Activated CD4-positive, CD25-positive, alpha-beta regulatory T cell treated with anti-CD3 and anti-CD28 coated beads, Interleukin-2, amount 50 U/mL, for 24 hours (primary cell): ENCODE results near the gene VWA8.

Experiments
- ATAC-seq, 2 donors: fragments of 150-1000 bp; cut with Tn5 transposase; one replicate each; pipeline ENCODE4 v1.10.0; 2021; ENCODE audit warnings: mild to moderate bottlenecking in 1 of 2, moderate library complexity in 1 of 2

Gene VWA8

GRCh38 chr13:41960637-41961465, at the start of gene VWA8:
TSS of gene VWA8 (minus strand) at chr13:41961109. CDS start at chr13:41961015, 94 bp downstream.
- peak; percentile 95 to 98 for ATAC-seq

DNA sequence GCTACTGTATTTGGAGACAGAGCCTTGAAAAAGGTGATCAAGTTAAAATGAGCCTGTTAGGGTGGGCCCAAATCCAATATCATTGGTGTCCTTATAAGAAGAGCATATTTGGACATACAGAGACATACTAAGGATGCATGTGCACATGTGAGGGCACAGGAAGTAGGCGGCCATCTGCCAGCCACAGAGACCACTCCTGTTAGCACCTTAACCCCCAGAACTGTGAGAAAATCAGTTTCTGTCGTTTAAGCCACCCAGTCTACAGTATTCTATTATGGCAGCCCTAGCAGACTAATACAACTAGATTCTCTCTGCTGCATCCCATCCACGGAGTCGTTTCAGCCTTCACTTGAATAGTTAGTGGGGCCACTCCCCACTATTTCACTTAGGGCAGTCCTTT, 48.1 kb upstream of the VWA8 start:
- ATAC-seq: no peak

- ATAC-seq: no peak
Observed at GRCh38 chr13:42007844-42008243, 46.9 kb upstream of the VWA8 start.

DNA sequence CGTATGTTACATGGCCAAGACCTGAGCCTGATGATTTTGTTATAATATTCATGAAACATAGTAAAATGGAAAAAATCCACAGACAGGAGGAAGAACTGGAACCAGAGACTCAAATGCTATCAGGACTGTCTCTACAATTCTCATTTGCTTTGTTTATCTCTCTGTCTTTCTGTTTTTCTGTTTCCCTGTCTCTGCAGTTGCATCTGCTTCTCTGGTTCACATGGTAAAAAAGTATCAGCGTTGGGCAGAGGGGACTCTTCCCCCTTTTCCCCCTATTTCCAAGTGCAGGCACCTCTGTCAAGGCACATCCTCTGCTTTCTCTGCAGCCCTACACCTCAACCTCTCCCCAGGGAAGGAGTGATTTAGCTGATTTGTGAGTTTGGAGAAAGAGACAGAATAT, 41.2 kb upstream of the VWA8 start:
- no peak for ATAC-seq

GRCh38 chr13:42001580-42001979, 40.7 kb upstream of the VWA8 start:
- ATAC-seq: no peak

- ATAC-seq: no peak
Observed at GRCh38 chr13:42000846-42001245, 39.9 kb upstream of the VWA8 start.

DNA sequence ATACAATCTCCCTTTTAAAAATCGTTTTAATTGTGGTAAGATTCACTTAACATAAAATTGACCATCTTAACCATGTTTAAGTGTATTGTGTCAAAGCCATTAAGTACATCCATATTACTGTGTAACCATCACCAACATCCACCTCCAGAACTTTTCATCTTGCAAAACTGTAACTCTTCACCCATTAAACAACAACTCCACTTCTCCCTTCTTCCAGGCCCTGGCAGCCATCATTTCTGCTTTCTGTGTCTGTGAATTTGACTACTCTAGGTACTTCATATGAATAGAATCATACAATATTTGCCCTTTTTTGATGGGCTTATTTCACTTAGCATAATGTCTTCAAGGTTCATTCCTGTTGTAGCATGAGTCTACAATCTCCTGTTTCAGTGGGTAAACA, 36.5 kb upstream of the VWA8 start:
- ATAC-seq: no peak

DNA sequence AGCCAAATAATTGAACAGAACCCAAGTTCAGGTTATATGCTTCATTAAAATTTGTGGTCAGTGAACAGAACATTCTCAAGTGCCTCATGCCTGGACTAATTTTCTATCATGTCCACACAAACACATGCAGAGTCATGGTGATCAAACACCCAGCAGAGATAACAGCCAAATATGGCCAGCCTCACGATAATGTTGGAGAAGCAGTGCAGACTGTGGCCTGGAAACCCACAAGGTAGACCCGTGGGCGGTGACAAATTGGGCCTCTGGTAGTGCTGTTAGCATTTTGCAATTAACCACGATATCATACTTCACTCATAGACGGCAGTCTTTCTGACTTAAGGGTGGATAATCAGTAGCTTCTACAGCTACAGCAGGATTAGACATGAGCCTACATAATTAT, 35.0 kb upstream of the VWA8 start:
- ATAC-seq: peak in 1 of 2 donors; percentile 38

DNA sequence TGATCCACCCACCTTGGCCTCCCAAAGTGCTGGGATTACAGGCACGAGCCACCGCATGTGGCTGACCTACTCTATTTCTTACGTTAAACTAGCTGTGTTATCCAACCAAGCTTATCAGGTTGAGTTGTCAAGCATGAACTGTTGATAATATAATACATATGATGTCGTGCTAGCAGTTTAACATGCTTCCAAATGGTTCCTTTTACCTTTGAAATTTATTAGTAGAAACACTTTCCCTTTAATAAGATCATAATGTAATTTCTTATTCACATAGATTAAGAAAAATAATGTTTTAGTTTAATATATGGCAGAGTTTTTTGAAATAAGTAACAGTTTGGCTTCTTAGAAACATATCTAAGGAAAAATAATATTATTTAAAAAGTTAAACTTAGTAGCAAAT, 34.4 kb upstream of the VWA8 start:
- no peak for ATAC-seq

DNA sequence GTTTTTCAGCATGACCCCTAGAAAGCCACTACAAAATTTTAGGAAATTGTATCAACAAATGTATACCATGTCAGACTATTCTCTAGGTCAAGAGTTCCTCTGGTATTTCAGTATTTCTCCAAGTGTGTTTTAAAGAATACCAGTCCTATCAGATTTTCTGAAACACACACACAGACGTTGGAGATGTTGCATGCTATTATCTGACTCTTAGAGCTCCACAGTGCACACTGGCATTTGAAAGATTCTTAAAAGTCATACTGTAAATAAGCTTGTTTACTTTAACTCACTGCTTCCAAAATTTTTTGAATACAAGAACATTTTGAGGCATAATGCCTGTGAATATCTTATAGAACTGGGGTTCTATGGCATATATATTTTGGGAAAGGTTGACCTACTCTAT, 33.8 kb upstream of the VWA8 start:
- ATAC-seq: no peak

DNA sequence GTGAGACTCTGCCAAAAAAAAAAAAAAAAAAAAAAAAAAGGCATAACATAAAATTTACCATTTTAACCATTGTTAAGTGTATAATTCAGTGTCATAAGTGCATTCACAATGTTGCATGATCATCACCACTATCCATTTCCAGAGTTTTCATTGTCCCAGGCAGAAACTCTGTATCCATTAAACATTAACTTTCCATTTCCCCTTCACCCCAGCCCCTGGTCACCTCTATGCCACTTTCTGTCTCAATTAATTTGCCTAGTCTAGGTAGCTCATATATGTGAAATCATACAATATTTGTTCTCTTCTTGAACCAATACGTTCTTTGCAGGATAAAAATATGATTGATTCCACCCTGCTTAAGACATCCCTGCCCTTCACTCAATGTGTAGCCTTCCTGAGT, 31.0 kb upstream of the VWA8 start:
- no peak for ATAC-seq

GRCh38 chr13:41988244-41988643, 27.3 kb upstream of the VWA8 start:
- ATAC-seq: no peak

DNA sequence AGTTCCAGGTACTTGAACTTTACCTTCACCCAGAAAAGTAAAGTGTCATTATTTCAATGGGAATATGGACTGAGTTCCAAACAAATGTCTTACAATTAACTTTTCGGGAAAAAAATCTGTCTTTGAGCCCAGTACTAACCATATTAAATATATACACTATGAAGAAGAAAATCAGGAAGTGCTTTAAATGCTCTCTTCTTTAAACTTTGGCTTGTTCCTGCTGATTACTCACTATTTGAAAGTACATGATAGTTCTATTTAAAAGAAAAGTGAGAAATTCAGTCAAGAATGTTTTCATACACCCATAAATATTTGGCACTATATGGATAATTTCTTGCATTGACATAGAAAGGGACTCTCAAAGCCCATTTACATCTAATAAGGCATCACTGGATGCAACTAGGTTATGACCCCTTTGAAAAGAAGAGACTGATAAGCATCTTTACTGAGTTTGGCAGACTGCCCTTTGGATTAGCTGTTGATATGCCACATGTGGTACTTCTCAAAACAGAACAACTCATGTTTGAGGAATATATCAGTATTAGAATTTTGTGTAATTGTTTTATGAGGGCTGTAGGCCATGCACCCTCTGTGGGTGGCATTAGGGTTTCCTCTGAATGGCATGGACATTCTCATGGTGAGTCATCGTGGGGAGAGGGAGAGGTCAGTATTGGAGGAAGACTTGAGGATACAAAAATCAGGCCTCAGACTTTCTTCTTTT, 25.0 kb upstream of the VWA8 start:
- ATAC-seq: no peak

DNA sequence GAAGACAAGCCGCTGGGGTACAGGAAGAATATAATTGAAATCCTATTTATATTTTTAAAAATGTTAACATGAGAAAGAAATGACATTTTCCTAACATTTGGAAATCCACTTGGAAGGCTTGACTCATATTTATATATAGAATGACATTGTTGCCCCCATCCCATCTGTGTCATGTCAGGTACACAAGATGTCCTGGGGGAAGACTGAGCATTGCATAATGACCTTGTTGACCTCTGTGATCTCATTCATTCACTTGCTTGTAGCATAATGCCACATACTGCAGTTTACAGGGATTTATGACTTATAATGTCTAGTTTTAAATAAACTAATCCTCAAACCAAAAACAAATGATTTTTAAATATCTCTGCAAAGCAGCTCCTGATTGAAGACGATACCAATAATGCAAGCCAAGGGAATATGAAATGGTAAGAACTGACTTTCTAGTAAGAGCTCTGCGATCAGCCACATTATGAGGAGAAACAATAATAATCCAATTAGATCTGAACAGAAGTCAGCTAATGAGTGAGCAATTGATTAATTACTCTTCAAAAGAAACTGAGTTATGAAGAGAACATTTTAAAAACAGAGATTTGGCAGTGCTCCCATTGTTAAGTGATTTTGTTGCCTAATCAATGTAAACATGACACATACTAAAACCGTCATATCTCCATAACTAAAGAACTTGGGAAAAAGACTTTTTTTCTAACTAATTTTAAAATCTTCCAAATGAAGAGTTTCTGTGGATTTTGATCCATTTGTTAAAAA, 21.2 kb upstream of the VWA8 start:
- no peak for ATAC-seq

GRCh38 chr13:41978007-41978406, 17.1 kb upstream of the VWA8 start:
- no peak for ATAC-seq

GRCh38 chr13:41976476-41976875, 15.6 kb upstream of the VWA8 start:
- no peak for ATAC-seq

DNA sequence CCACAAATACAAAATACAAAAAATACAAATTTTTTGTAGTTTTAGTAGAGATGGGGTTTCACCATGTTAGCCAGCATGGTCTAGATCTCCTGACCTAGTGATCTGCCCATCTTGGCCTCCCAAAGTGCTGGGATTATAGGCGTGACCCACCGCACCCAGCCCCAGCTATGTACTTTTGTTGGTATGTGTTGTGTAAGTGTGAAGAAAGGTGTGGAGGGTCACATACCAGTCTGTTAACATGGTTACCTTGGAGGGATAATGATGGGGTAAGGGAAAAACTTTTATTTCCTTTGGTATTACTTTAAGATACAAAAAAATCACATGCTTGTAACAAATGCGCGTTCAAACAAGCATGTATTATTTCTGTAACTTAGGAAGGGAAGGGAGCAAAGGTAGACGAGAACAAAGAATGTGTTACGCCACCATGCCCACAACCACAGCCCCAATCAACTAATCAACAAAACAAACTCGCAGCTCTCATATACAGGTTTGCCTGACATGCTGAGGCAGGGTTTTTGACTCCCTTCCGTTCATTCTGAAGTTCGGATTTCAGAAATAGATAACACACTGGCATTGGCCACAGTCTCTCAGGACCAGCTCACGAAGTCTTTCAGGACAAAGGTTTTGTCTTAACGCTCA, 13.5 kb upstream of the VWA8 start:
- ATAC-seq: no peak

GRCh38 chr13:41973247-41973741, 12.4 kb upstream of the VWA8 start:
- no peak for ATAC-seq

- ATAC-seq: no peak
Observed at GRCh38 chr13:41971848-41972247, 10.9 kb upstream of the VWA8 start.

DNA sequence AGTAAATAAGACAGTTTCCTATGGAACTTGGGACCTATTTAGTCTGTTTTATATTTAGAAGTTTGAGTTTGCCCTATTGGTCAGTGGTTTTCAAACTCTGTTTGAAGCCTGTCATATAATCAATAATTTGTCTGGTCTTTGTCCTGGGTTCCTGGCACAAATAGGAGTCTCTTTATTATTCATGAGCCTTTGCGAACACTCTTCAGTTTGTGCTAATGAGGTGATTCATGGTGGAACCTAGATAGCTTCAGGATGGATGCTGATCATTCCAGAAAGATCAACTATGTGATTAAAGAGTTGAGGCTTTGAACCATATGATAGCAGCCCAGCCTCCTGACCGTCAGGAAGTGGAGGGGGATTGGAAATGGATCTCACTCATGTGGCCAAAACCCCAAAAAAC, 10.0 kb upstream of the VWA8 start:
- no peak for ATAC-seq

DNA sequence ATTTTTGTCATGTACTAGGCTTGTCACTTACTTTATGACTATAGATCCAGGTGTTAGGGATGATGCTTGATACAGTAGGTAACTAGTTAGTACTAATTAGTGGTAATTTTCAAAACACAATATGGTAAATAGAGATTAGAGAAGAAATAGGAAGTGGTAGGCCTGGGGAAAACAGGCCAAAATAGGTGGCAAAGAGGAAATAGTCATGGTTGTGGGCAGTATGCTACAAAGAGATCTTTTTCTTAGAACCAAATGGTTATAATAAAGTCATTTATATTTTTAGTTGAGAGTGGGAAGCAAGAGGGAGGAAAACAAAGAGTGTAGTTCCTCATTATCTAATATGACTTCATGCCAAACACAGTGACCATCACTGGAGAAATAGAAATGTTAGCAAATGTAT, 9.1 kb upstream of the VWA8 start:
- ATAC-seq: no peak

DNA sequence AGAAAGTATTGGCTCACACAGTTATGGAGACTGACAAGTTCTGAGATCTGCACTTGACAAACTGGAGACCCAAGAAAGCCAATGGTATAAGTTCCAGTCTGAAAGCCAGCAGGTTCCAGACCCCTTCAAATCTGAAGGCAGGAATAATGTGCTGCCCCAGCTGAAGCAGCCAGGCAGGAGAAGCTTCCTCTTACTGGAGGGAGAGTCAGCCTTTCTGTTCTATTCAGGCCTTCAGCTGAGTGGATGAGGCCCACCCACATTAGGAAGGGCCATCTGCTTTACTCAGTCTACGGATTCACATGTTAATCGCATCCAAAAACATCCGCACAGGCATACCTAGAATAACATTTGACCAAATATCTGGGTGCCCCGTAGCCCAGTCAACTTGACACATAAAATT, 8.2 kb upstream of the VWA8 start:
- no peak for ATAC-seq

- ATAC-seq: no peak
Observed at GRCh38 chr13:41966671-41967070, 5.8 kb upstream of the VWA8 start.
